HCT116 (cell line): ENCODE data around the gene NUDT9. TPM values are rescaled to one million over a fixed set of nuclear protein-coding genes. Genes with fewer than 3 reads are reported as not detected.
"Not testable (repeated sequence)": the region's sequence is repeated elsewhere in the genome, so short reads cannot be mapped to it uniquely, and the experiment has no call there.

Source experiments
- ATAC-seq: fragments of 200-7000 bp; cut with Tn5 transposase; 2 replicates; pipeline ENCODE4 v1.9.1; 2020; ENCODE audit warnings: mild to moderate bottlenecking, moderate library complexity
- BruUV-seq: library from RNA; stranded (reverse); fragments of 400-500 nt; replicated peaks from 2 replicates; lab custom pipeline; 2021; lab: Mats Ljungman, UMichigan
- CTCF ChIA-PET: fragments of 300-600 bp; sonication (Branson Sonifier 250); formaldehyde crosslinking; loops from one replicate; lab custom pipeline; 2021; ENCODE audit warnings: antibody characterized with exemption; lab: Charles Lee
- POLR2A ChIA-PET: fragments of 300-600, 350-600 bp; sonication (Branson Sonifier 250); formaldehyde crosslinking; loops from one replicate; lab custom pipeline; 2021; ENCODE audit warnings: antibody characterized with exemption; lab: Charles Lee
- RAD21 ChIA-PET, 2 experiments: fragments of 300-600 bp; sonication (Branson Sonifier 250); formaldehyde crosslinking; loops; one replicate each; lab custom pipeline; 2023; ENCODE audit warnings: low total read pairs in 2 of 2; ENCODE audit not compliant: uncharacterized antibody in 2 of 2, unreplicated experiment in 2 of 2, low non-redundant PET in 1 of 2; lab: Charles Lee
- DNase-seq: peaks from one replicate; pipeline ENCODE4 v3.0.0-alpha.2; 2010; ENCODE audit warnings: low read depth, low spot score
- H2AFZ ChIP-seq: fragments of 200-600 bp; shearing (Covaris generic), sonication (generic); 2 replicates; pipeline ENCODE4 v1.6.1; 2017; ENCODE audit warnings: low read depth, mixed run types, mixed read lengths, antibody characterized with exemption, low read length; ENCODE audit not compliant: poor library complexity, severe bottlenecking
- H3K27ac ChIP-seq: 2 replicates; pipeline ENCODE4 v1.5.1; 2012; ENCODE audit warnings: low read depth, low read length
- H3K27me3 ChIP-seq: fragments of 200-600 bp; sonication (generic); 2 replicates; pipeline ENCODE4 v1.6.1; 2016; ENCODE audit warnings: mixed run types, low read length, mixed read lengths; ENCODE audit not compliant: insufficient read depth
- H3K36me3 ChIP-seq, 2 experiments: fragments of 200-500 bp in 1 of 2; fragments of 200-600 bp in 1 of 2; sonication (Bioruptor generic) in 1 of 2; sonication (generic) in 1 of 2; 2 replicates each; pipeline versions ENCODE4 v1.5.1 to v1.6.1; 2014 to 2016; ENCODE audit warnings: low read length in 2 of 2, inconsistent platforms in 1 of 2, mixed read lengths in 1 of 2, mixed run types in 1 of 2; ENCODE audit not compliant: insufficient read depth in 2 of 2, control insufficient read depth in 1 of 2
- H3K4me1 ChIP-seq, 2 experiments: fragments of 200-600 bp in 1 of 2; sonication (generic) in 1 of 2; 2 replicates each; pipeline versions ENCODE4 v1.5.1 to v1.6.1; 2012 to 2017; ENCODE audit warnings: low read length in 2 of 2, inconsistent platforms in 1 of 2, mild to moderate bottlenecking in 1 of 2, mixed read lengths in 1 of 2, mixed run types in 1 of 2, moderate library complexity in 1 of 2; ENCODE audit not compliant: insufficient read depth in 2 of 2, control insufficient read depth in 1 of 2
- H3K4me2 ChIP-seq: fragments of 200-600 bp; sonication (generic); 2 replicates; pipeline ENCODE4 v1.6.1; 2017; ENCODE audit warnings: mixed run types, low read length, mixed read lengths
- H3K4me3 ChIP-seq, 2 experiments: fragments of 200-600 bp in 1 of 2; sonication (generic) in 1 of 2; replicated peaks in 1 of 2; 2 replicates each; pipeline ENCODE4 v1.5.1; 2011 to 2016; ENCODE audit warnings: low read length in 2 of 2, control low read depth in 1 of 2, low read depth in 1 of 2, mild to moderate bottlenecking in 1 of 2, mixed read lengths in 1 of 2, mixed run types in 1 of 2
- H3K79me2 ChIP-seq: fragments of 200-600 bp; sonication (generic); 2 replicates; pipeline ENCODE4 v1.6.1; 2017; ENCODE audit warnings: mild to moderate bottlenecking, mixed run types, low read length, moderate library complexity, mixed read lengths; ENCODE audit not compliant: insufficient read depth
- H3K9ac ChIP-seq: fragments of 200-600 bp; sonication (generic); 2 replicates; pipeline ENCODE4 v1.6.1; 2016; ENCODE audit warnings: low read length, mixed read lengths
- H3K9me2 ChIP-seq: fragments of 200-600 bp; sonication (generic), shearing (Covaris generic); 2 replicates; pipeline ENCODE4 v1.6.1; 2017; ENCODE audit warnings: mixed run types, mild to moderate bottlenecking, moderate library complexity; ENCODE audit not compliant: insufficient read depth
- H3K9me3 ChIP-seq, 2 experiments: fragments of 200-500 bp in 1 of 2; fragments of 200-600 bp in 1 of 2; sonication (Bioruptor generic) in 1 of 2; sonication (generic) in 1 of 2; 2 replicates each; pipeline ENCODE4 v1.6.1; 2014 to 2017; ENCODE audit warnings: low read length in 2 of 2, mixed read lengths in 2 of 2, inconsistent platforms in 1 of 2, low read depth in 1 of 2, mild to moderate bottlenecking in 1 of 2, mixed run types in 1 of 2, moderate library complexity in 1 of 2; ENCODE audit not compliant: control insufficient read depth in 1 of 2, insufficient read depth in 1 of 2
- H4K20me1 ChIP-seq: fragments of 200-600 bp; sonication (generic), shearing (Covaris generic); 2 replicates; pipeline ENCODE4 v1.6.1; 2017; ENCODE audit warnings: mixed run types, mild to moderate bottlenecking, moderate library complexity; ENCODE audit not compliant: insufficient read depth
- CTCF ChIP-seq, 3 experiments: fragments of 200-600 bp in 1 of 3; sonication (generic) in 1 of 3; IDR thresholded peaks in 2 of 3; conservative IDR thresholded peaks in 1 of 3; 2 replicates each; pipeline ENCODE4 v1.5.1; 2012 to 2017; ENCODE audit warnings: low read depth in 2 of 3, low read length in 2 of 3, antibody characterized with exemption in 1 of 3, borderline replicate concordance in 1 of 3, control low read depth in 1 of 3, mild to moderate bottlenecking in 1 of 3, mixed read lengths in 1 of 3, mixed run types in 1 of 3, moderate library complexity in 1 of 3; ENCODE audit not compliant: insufficient read depth in 1 of 3
- EGR1 ChIP-seq: IDR thresholded peaks from 2 replicates; pipeline ENCODE4 v1.6.1; 2012; ENCODE audit warnings: low read depth
- ELF1 ChIP-seq: IDR thresholded peaks from 2 replicates; pipeline ENCODE4 v1.6.1; 2012; ENCODE audit warnings: low read depth, borderline replicate concordance
- FOSL1 ChIP-seq: IDR thresholded peaks from 2 replicates; pipeline ENCODE4 v1.6.1; 2012; ENCODE audit warnings: low read depth
- JUND ChIP-seq: IDR thresholded peaks from 2 replicates; pipeline ENCODE4 v1.6.1; 2012
- POLR2A ChIP-seq: IDR thresholded peaks from 2 replicates; pipeline ENCODE4 v1.7.0; 2011; ENCODE audit warnings: borderline replicate concordance; ENCODE audit not compliant: insufficient read depth, insufficient read length; ENCODE audit errors: extremely low read depth
- POLR2AphosphoS5 ChIP-seq: IDR thresholded peaks from 2 replicates; pipeline ENCODE4 v1.6.1; 2011; ENCODE audit warnings: mild to moderate bottlenecking, low read depth, low read length, moderate library complexity
- YY1 ChIP-seq: IDR thresholded peaks from 2 replicates; pipeline ENCODE4 v1.6.1; 2011; ENCODE audit warnings: low read length, low read depth, moderate library complexity, mild to moderate bottlenecking; ENCODE audit not compliant: insufficient replicate concordance; ENCODE audit errors: extremely low read depth
- ZFX ChIP-seq: fragments of 450-650 bp; IDR thresholded peaks from 2 replicates; pipeline ENCODE4 v1.6.1; 2017
- intact Hi-C: fragments of 100-400 bp; cut with micrococcal nuclease; formaldehyde crosslinking; loops from 2 replicates; pipeline ENCODE4 v1.10.0; 2022
- total RNA-seq: library from RNA; stranded (reverse); gene quantifications from one replicate; pipeline ENCODE4 v1.2.1, GENCODE V29; 2021; ENCODE audit not compliant: unreplicated experiment

NUDT9 gene
- total RNA-seq, 1 experiment from 2014 or later, result 13.5 TPM

DNA sequence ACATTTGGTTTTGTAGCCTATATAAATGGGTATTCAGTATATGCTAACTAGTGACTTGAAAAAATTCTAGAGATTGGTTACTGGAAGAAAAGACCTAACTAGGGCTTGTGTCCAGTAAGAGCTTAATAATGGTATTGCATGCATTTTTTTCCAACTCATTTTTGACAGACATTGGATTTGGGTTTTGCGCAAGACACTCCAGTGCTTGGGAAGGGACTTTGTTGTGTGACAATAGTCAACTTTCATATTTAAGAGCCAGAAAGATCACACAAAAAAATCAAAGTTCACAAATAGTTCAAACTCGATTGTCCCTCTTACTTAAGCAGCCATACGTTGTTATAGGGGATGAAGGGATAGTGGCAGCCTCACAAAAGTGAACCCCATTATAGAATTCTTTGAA is 30.2 kb upstream of the NUDT9 start:
- H4K20me1 ChIP-seq, result no peaks in the 10 kb centered on the region
- no peak overlapping the region for H3K9ac ChIP-seq
- peaks cover 0 to 11% of the 10 kb centered on the region in 2 experiments; a peak in 1 of 4 replicates for H3K4me1 ChIP-seq
- H3K79me2 ChIP-seq, result peaks cover 38% of the 10 kb centered on the region
- ATAC-seq, result no peak
- H3K4me2 ChIP-seq, result peak overlapping the region; percentile 68; the same call in 1 of the 2 replicates
- POLR2A ChIA-PET, result no interaction called here
- H2AFZ ChIP-seq, result no peak overlapping the region
- DNase-seq, result no peak
- intact Hi-C loops, result no loop called here
- no peak overlapping the region for H3K27ac ChIP-seq
- H3K36me3 ChIP-seq, result no peaks in the 10 kb centered on the region
- H3K9me3 ChIP-seq, result no peaks in the 10 kb centered on the region
- no peaks in the 10 kb centered on the region for H3K27me3 ChIP-seq
- TF ChIP-seq FOSL1 (no peak), EGR1 (no peak), ZFX (no peak), YY1 (no peak), CTCF (IDR thresholded peaks at IDR 0.05 in 2 of 3, conservative IDR thresholded peaks at IDR 0.05 in 1 of 3; ENCODE audit: borderline replicate concordance in 1 of 3, insufficient read depth in 1 of 3, low read depth in 2 of 3, low read length in 2 of 3) (no peak), POLR2AphosphoS5 (no peak), ELF1 (no peak), JUND (no peak), POLR2A (no peak)
- TF ChIP-seq, all 23 proteins: peak for 0
- H3K9me2 ChIP-seq, result no peaks in the 10 kb centered on the region
- no TSS peak for BruUV-seq
- ChIA-PET RAD21 (interaction anchor here in 1 of 2 experiments (0.6 kb wide), 1 partner anchor 471 kb away, joined by 3 read pairs; no protein-coding TSS in a partner anchor), CTCF (no interaction called here)
- H3K4me3 ChIP-seq, result no peak overlapping the region

GRCh38 chr4:87395073-87395472 is 27.3 kb upstream of the NUDT9 start:
- CTCF ChIA-PET, intact Hi-C loops, H3K27ac ChIP-seq, RAD21 ChIA-PET, H3K36me3 ChIP-seq, H3K27me3 ChIP-seq, DNase-seq, H4K20me1 ChIP-seq, H3K9ac ChIP-seq, H3K79me2 ChIP-seq, POLR2A ChIA-PET, H3K4me2 ChIP-seq, BruUV-seq, H3K4me1 ChIP-seq, H2AFZ ChIP-seq, ATAC-seq, H3K9me3 ChIP-seq, H3K9me2 ChIP-seq, H3K4me3 ChIP-seq: not testable (repeated sequence)

DNA sequence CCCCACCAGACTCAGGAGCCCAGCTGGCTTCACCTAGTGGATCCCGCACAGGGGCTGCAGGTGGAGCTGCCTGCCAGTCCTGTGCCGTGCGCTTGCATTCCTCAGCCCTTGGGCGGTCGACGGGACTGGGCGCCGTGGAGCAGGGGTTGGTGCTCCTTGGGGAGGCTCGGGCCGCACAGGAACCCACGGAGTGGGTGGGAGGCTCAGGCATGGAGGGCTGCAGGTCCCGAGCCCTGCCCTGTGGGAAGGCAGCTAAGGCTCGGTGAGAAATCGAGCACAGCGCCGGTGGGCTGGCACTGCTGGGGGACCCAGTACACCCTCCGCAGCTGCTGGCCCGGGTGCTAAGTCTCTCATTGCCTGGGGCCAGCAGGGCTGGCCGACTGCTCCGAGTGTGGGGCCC is 26.5 kb upstream of the NUDT9 start:
- H3K9me3 ChIP-seq, H2AFZ ChIP-seq, RAD21 ChIA-PET, POLR2A ChIA-PET, H3K79me2 ChIP-seq, H3K9me2 ChIP-seq, ATAC-seq, H4K20me1 ChIP-seq, H3K27me3 ChIP-seq, CTCF ChIA-PET, intact Hi-C loops, H3K27ac ChIP-seq, H3K4me3 ChIP-seq, H3K36me3 ChIP-seq, H3K4me2 ChIP-seq, H3K4me1 ChIP-seq, DNase-seq, H3K9ac ChIP-seq, BruUV-seq: not testable (repeated sequence)
